Fibroblast of the conjunctiva (primary cell): Measurements from ENCODE around the gene RBM38.
A peak's percentile ranks its signal among the peaks of the same experiment; 100 is the strongest.

Experiments used
- DNase-seq: peaks from one replicate; pipeline ENCODE4 v3.0.0-alpha.2; 2010; ENCODE audit warnings: low read depth

Gene RBM38

GRCh38 chr20:57374931-57375651, 16.1 kb upstream of the RBM38 start:
- no peak for DNase-seq

- no peak for DNase-seq
These were observed 15.5 kb upstream of the RBM38 start for GRCh38 chr20:57375652-57376230.

- no peak for DNase-seq
These were observed 13.8 kb upstream of the RBM38 start for GRCh38 chr20:57377350-57377749.

GRCh38 chr20:57378107-57378506, 13.1 kb upstream of the RBM38 start:
- no peak for DNase-seq

- DNase-seq: no peak
These were observed 12.4 kb upstream of the RBM38 start for GRCh38 chr20:57378646-57379262.

- no peak for DNase-seq
These were observed 11.9 kb upstream of the RBM38 start for GRCh38 chr20:57379263-57379647.

GRCh38 chr20:57380081-57380750, 11.0 kb upstream of the RBM38 start:
- DNase-seq: no peak

- DNase-seq: peak; percentile 41
These were observed 9.3 kb upstream of the RBM38 start for GRCh38 chr20:57381596-57382503.

- no peak for DNase-seq
These were observed 8.7 kb upstream of the RBM38 start for GRCh38 chr20:57382516-57382915.

- no peak for DNase-seq
These were observed 7.5 kb upstream of the RBM38 start for GRCh38 chr20:57383447-57384347.

- no peak for DNase-seq
These were observed 6.7 kb upstream of the RBM38 start for GRCh38 chr20:57384486-57384885.

GRCh38 chr20:57384953-57385761, 6.0 kb upstream of the RBM38 start:
- no peak for DNase-seq

- no peak for DNase-seq
These were observed 5.3 kb upstream of the RBM38 start for GRCh38 chr20:57385940-57386339.

- no peak for DNase-seq
These were observed 4.4 kb upstream of the RBM38 start for GRCh38 chr20:57386762-57387161.

- DNase-seq: no peak
These were observed 3.7 kb upstream of the RBM38 start for GRCh38 chr20:57387463-57387862.

- DNase-seq: no peak
These were observed 3.2 kb upstream of the RBM38 start for GRCh38 chr20:57387945-57388371.

GRCh38 chr20:57388953-57389694, 2.1 kb upstream of the RBM38 start:
- peak; percentile 18 for DNase-seq

- no peak for DNase-seq
These were observed 1.2 kb upstream of the RBM38 start for GRCh38 chr20:57389695-57390603.
